Measurements from ENCODE around the gene IL4R. TPM values are rescaled to one million over a fixed set of nuclear protein-coding genes. Genes with fewer than 3 reads are reported as not detected.

The IL4R gene
- total and polyA plus RNA-seq, 2 of the 13 experiments (the other 11 are each of a cell fraction or from before 2014, with no cell fraction given), result 15.9 to 49.6 TPM

DNA sequence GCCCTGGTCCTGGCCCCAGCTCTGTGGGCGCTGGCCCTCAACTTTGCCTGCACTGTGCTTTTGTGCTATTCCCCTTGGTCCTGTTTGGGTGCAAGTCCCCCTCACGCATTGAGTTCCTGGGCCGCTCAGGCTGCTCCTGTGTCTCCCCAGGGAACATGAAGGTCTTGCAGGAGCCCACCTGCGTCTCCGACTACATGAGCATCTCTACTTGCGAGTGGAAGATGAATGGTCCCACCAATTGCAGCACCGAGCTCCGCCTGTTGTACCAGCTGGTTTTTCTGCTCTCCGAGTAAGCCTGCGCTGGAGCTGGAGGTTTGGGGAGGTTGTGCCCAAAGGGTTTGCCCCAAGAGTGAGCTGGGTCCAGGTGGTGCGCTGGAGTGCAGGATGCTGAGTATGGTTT is 28.2 kb downstream of the IL4R start:
- no peak overlapping the region for H3K27ac ChIP-seq (ENCODE audit: extremely low read length, insufficient read depth, low read length)
- POLR2A ChIA-PET, result no interaction called here
- no TSS peak for BruUV-seq (replicated peaks)
- no peaks in the 10 kb centered on the region for H3K9me3 ChIP-seq (ENCODE audit: low read length)
- H3K36me3 ChIP-seq (replicated peaks in 1 of 2; ENCODE audit: control insufficient read depth in 1 of 2, insufficient read depth in 2 of 2, low read length in 2 of 2), result peaks cover 34 to 60% of the 10 kb centered on the region in 2 experiments; a peak in 4 of 5 replicates
- no peak overlapping the region for H2AFZ ChIP-seq (ENCODE audit: low read length)
- H4K20me1 ChIP-seq (ENCODE audit: insufficient read depth, low read length), result no peaks in the 10 kb centered on the region
- no peaks in the 10 kb centered on the region for H3K4me1 ChIP-seq (ENCODE audit: insufficient read depth, low read length)
- WGBS (ENCODE audit: low lambda C conversion rate), result 99% methylated on average over 11 of the region's 11 CpGs
- no peaks in the 10 kb centered on the region for H3K27me3 ChIP-seq (ENCODE audit: control insufficient read depth in 1 of 2, insufficient read depth in 2 of 2, low read length in 2 of 2)
- TF ChIP-seq, protein P1, sequence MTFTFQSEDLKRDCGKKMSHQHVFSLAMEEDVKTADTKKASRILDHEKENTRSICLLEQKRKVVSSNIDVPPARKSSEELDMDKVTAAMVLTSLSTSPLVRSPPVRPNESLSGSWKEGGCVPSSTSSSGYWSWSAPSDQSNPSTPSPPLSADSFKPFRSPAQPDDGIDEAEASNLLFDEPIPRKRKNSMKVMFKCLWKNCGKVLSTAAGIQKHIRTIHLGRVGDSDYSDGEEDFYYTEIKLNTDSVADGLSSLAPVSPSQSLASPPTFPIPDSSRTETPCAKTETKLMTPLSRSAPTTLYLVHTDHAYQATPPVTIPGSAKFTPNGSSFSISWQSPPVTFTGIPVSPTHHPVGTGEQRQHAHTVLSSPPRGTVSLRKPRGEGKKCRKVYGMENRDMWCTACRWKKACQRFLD (CRISPR knock-in tag; IDR thresholded peaks at IDR 0.05; ENCODE audit: borderline replicate concordance), result no peak
- TF ChIP-seq ZNF567 (CRISPR knock-in tag; IDR thresholded peaks at IDR 0.05; ENCODE audit: borderline replicate concordance) (no peak), PHF21A (CRISPR knock-in tag; IDR thresholded peaks at IDR 0.05) (no peak), ZC3H4 (CRISPR knock-in tag; IDR thresholded peaks at IDR 0.05; ENCODE audit: borderline replicate concordance) (no peak), HCFC1 (IDR thresholded peaks at IDR 0.05; ENCODE audit: low read depth, low read length) (no peak), PAXIP1 (CRISPR knock-in tag; conservative IDR thresholded peaks at IDR 0.05) (no peak), MYC (CRISPR knock-in tag; IDR thresholded peaks at IDR 0.05; ENCODE audit: borderline replicate concordance) (no peak), MXI1 (IDR thresholded peaks at IDR 0.05; ENCODE audit: borderline replicate concordance, low read depth, low read length) (no peak), PPARG (CRISPR knock-in tag; conservative IDR thresholded peaks at IDR 0.05) (no peak), ZNF460 (CRISPR knock-in tag; IDR thresholded peaks at IDR 0.05; ENCODE audit: borderline replicate concordance) (no peak), KLF11 (CRISPR knock-in tag; IDR thresholded peaks at IDR 0.05) (no peak)
- H3K79me2 ChIP-seq (ENCODE audit: insufficient read depth, low read length), result no peaks in the 10 kb centered on the region
- ATAC-seq (no peak), DNase-seq (ENCODE audit: low spot score) (no peak), FAIRE-seq (no peak)
- intact Hi-C loops (cut with micrococcal nuclease; ENCODE audit: unreplicated experiment), result no loop called here
- H3K4me2 ChIP-seq (ENCODE audit: low read depth, low read length), result no peak overlapping the region
- no peak overlapping the region for H3K9ac ChIP-seq (ENCODE audit: insufficient read depth, low read depth, low read length)
- CTCF ChIA-PET (ENCODE audit: low intra/inter-chr PET ratio, low total read pairs), result no interaction called here
- in situ Hi-C loops (cut with HindIII; ENCODE audit: extremely low pct_ligation_motif_present, low pct_unique_long_range_greater_than_20kb), result no loop called here
- no peak overlapping the region for H3K4me3 ChIP-seq (replicated peaks in 1 of 3; ENCODE audit: insufficient read depth in 1 of 3, low read depth in 2 of 3, low read length in 3 of 3)

Measured in HepG2 (cell line).